GM19438 (cell line): ENCODE results near the gene IRS1.
"Not testable (repeated sequence)": the region's sequence is repeated elsewhere in the genome, so short reads cannot be mapped to it uniquely, and the experiment has no call there.

Experiments used
- ATAC-seq: cut with Tn5 transposase; IDR thresholded peaks from one replicate; pipeline ENCODE4 v1.9.1; 2021; ENCODE audit warnings: low read depth; ENCODE audit not compliant: unreplicated experiment

IRS1 gene, protein sequence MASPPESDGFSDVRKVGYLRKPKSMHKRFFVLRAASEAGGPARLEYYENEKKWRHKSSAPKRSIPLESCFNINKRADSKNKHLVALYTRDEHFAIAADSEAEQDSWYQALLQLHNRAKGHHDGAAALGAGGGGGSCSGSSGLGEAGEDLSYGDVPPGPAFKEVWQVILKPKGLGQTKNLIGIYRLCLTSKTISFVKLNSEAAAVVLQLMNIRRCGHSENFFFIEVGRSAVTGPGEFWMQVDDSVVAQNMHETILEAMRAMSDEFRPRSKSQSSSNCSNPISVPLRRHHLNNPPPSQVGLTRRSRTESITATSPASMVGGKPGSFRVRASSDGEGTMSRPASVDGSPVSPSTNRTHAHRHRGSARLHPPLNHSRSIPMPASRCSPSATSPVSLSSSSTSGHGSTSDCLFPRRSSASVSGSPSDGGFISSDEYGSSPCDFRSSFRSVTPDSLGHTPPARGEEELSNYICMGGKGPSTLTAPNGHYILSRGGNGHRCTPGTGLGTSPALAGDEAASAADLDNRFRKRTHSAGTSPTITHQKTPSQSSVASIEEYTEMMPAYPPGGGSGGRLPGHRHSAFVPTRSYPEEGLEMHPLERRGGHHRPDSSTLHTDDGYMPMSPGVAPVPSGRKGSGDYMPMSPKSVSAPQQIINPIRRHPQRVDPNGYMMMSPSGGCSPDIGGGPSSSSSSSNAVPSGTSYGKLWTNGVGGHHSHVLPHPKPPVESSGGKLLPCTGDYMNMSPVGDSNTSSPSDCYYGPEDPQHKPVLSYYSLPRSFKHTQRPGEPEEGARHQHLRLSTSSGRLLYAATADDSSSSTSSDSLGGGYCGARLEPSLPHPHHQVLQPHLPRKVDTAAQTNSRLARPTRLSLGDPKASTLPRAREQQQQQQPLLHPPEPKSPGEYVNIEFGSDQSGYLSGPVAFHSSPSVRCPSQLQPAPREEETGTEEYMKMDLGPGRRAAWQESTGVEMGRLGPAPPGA (N-terminal part only)

DNA sequence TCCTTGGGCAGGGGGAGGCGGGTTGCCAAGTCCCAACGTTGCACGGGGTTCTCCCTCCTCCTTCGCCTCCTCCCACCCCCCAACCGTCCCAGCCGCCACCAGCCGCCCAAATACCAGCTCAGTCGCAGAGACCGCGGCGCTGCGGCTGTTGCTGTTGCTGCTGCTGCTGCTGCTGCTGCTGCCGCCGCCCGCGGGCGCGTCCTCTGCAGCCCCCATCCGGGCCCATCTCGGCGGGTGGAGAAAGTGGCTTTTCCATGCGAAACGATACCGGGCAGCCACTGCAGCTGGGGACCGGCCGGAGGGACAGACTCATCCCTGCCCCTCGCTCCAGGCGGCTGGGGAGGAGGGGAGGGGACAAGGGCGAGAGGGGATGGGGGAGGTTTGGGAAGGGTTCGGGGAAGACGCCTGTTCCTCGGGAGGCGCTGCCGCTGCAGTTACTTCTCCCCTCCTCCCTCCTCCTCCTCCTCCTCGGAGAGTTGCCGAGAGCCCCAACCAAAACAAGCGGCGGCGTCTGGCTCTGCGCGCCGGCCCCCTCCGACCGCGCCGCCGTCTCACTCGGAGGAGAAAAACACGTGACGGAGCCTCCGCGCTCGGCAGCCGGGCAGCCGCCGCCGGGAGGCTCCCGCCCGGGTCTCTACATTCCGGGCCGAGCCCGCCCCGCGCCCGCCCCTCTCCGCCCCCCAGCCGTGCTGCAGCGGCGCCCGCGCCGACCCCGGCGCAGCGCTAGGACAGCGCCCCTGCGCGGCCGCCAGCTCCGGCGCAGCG, at the start of gene IRS1:
TSS of gene IRS1 (minus strand) at position 610 of the 765 bp plus-strand sequence. CDS start 1,082 bp downstream, outside the sequence.
- peak; percentile 32 for ATAC-seq

DNA sequence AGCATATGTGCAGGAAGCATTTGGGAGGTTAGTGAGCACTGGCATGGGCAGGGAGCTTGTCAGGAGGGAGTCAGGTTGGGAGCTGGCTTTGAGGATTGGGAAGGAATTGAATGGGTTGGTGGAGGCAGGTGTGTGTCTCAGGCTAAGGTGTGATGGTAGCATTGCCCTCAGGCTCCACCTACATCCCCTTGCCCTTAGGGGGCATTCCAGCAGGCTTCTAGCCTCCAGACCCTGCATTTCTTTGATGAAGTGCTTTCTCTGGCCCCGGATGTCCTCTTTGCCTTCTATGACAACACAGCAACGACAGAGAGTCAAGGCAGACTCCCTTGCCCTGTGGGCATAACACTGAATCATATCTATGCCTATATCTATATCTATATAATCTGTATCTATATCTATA, 49.7 kb upstream of the IRS1 start:
- no peak for ATAC-seq

DNA sequence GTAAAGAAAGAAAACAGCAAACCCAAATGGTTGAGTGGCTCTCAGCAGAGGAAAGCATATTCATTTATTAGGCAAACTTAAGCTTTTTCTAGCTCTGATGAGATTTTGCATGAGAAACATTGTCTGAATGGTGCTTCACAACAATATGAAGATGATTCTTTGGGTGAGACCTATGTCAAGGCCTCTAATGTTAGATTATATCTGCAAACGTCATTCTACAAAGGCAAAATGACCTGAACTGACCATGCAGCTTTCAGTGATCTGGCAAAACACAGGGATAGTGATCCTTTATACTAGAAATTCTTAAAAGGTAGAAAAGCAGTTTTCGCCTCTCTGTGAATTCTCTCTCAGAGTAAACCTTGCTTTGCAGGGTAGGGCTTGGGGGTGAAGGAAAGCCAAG, 47.9 kb upstream of the IRS1 start:
- ATAC-seq = no peak

DNA sequence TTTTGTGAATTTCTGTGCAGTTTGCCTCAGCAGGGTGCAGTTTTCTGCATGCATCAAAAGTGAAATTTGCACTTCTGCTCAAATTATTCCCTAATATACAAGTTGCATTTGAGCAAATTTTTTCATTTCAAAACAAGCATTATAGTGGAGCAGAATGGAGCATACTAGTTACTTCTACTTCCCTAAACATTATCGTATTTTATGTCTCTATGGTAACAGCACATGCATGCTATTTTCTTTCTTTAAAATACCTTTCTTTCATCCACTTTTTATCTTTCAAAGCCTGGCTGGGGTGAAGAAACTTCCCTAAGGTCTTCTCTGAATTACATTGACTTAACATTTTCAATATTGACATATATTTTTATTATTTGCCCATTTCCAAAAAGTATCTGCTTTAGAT, 47.5 kb upstream of the IRS1 start:
- no peak for ATAC-seq

DNA sequence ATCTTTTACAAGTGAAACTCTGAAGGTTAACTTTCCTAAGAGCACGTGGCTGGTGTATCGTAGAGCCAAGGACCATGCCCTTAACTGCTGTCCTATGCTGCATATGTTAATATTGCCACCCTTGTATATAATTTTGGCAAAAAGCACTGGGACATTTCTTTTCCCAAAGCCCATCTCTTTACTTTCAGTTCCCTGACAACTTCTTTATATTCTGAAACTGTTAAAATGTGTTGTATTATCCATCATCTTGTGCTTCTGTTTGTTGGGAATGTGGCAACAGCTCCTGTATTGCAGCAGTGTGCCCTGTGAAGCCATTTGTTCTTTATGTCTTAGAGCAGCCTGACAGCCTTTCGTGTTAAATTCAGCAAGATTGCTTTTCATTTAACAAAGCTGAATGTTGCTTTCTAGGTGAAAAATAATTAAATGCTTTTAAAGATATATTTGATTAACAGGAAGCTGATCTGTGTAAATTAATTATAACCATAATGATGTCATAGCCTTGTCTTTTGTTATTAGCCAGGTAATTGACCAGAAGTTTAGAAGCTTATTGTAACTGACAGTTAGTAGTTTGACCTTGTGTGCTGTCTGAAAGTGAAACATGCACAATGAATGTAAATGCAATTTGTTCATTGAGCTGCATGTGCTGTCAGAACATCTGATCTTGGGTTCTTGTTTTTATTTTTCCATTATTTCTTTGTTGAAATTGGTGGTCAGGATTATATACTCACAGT, 45.9 kb upstream of the IRS1 start:
- no peak for ATAC-seq

DNA sequence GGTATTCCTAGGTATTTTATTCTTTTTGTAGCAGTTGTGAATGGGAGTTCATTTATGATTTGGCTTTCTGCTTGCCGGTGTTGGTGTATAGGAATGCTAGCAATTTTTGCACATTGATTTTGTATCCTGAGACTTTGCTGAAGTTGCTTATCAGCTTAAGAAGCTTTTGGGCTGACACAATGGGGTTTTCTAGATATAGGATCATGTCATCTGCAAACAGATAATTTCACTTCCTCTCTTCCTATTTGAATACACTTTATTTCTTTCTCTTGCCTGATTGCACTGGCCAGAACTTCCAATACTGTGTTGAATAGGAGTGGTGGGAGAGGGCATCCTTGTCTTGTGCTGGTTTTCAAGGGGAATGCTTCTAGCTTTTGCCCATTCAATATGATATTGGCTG, 43.4 kb upstream of the IRS1 start:
- ATAC-seq = not testable (repeated sequence)

DNA sequence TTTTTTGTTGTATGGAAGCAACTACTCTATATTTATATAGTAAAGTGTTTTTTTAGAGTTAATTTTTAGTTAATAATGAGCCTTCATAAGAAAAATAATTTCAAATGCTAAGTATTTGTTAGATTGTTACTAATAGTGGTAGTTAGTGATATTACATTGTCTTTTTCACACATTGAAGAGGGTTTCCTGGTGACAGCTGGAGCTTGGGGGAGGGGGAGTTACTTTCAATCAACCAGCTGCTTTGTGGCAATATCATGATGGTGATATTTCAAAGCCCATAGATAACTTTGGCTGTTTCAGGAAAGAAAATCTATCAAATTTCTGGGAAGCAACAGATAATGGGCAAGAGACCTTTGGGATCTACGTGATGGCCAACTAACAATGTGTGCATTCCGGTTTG, 40.3 kb upstream of the IRS1 start:
- ATAC-seq = no peak

DNA sequence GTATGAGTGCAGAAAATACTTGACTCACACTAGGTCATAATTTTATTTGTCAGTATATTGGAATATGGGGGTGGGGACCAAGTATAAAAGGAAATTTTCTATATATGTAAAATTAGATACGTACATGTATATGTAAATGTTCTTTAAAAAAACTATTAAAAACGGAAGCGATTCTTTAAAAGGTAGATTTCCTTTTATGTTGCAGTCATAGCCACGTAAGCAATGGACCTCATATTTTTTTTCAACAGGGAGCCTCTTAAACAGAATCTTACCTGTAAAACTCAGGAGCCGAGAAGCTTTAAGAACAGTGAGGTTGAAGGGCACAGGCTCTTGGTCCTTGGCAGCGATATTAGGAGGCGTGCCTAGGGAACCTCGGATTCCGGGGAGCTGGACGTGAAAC, 39.5 kb upstream of the IRS1 start:
- no peak for ATAC-seq

DNA sequence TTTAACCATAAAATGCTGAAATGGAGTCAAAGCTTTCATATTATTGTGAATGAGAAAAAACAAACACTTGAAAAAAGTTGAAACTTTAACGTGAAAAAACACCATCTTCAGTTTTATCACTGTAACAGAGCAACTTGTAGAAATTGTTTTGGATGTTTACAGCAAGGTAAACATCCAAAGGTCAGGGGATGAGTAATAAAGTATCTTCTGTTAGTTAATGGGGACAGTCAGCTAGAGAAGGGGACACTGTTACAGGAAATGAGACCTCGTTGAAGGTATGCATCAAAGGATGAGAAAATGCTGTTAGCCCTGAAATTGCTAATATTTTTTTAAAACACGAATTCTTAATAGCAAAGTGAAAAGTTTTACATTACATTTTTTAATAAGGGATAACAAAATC, 39.1 kb upstream of the IRS1 start:
- ATAC-seq = no peak

DNA sequence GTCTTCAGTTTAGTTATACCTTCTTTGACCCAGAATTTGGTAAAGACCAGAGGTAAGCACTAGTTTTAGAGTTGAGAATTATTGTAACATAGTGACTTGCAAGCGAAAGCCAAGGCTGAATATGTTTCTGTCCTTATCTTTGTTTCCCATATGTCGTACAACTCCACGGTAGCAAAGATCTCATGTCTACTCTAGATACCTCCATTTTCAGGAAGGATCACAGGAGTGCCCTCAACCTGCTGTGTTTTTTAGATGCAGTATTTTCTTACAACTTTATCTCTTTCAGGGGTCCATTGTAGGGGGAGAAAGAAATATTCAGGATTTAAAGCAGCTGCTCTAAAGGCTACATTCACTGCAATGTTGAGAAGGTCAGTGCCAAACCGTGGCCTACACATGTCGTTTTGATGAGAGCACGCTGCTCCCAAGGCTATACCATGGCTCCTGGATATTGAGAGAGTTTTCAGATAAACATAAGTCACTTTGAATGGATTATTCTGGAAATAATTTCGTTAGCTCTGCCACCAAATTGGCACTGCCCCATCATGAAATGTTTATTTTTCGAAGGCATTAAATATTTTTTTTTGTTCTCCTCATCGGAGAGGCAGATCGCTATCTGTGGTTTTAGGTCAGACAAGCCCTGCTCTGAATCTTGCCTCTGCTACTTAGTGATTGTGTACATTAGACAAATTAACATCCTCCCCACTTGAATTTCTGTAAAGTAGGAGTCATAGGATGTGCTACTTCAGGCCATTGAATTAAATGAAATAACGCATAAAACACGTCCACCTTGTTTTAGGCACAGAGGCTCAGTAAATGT, 38.4 kb upstream of the IRS1 start:
- ATAC-seq = no peak

DNA sequence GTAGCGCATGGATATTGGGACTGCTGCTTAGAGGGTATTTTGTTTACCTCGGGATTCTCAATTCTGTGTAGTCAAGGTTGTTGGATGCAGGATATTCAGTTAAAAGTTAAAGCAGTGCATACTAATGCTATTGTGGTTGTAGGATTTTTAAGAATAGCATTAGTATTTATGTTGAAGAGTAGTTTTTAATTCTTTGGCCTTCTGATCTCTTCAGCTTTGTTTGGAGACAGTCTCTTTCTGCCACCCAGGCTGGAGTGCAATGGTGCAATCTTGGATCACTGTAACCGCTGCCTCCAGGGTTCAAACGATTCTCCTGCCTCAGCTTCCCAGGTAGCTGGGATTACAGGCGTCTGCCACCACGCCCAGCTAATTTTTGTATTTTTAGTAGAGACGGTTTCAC, 37.7 kb upstream of the IRS1 start:
- no peak for ATAC-seq

DNA sequence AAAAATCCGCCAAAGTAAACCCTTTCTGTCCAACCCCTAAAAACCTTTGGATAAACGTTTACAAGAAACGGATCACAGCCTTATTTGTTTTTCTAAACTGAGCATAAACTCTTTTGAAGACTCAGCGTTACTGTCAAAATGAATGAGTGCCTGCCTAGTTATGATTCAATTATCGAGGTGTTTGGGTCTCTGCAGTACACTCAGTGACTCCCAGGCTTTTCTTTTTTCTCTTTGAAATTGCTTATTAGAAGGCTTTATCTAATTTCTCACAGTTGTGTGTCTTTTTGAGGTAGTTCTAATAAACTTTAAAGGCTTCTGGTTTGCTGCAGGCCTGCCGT, 36.9 kb upstream of the IRS1 start:
- no peak for ATAC-seq

DNA sequence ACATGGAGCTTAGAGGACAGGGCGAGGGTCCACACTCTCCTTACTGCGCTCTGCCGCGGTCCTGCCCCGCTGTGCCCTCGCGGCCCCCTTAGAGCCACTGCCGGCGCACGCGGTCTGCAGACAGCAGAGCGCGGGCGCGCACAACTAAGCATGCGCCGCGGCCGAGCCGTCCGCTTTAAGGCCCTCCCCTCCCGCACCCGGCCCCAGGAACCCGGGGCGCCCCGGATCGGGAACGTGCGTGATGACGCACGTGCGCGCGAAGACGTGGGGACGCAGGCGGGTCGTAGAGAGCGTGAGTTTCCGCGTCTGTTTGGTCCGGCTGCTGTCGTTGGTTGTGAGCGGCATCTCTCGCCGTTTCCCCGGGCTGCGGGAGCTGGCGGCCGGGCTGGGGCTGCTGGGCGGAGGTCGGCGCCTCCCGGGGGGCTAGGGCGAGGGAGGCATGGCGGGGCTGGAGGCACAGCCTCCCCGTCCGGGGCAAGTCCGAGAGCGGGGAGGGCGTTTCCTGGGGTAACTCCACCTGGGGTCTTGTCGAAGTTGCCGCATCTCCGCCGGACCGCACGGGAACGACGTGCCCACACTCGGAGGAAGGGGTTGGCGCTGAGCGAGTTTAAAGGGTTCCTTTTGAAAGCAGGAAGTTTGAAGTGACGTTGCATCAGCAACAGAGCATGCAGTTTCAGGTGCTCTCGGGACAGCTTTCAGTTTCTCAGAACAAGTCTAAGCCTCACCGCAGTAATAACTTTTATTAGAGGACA, 36.4 kb upstream of the IRS1 start, which contains the start of gene RHBDD1:
TSS of gene RHBDD1 (plus strand) at position 259 of the 752 bp plus-strand sequence. CDS start 28,640 bp downstream, outside the sequence.
- peak; percentile 79 for ATAC-seq

DNA sequence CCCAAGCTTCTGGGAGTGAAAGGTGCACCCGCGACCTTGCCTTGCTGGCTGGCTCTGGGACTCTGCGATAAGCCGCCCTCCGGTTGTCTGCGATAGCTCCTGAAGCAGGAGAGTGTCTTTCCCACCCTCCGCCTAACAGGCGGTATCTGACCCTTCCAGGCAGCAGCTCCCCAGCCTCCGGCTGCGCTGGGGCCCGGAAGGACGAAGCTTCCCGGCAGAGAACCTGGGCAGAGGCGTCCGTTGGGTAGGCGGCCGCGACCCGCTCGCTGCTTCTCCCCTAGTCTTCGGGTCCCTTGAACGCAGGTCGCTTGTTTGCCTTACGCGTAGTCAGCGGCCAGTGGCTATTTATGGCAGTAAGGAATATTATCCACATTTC, 35.8 kb upstream of the IRS1 start:
- ATAC-seq = peak; percentile 28

DNA sequence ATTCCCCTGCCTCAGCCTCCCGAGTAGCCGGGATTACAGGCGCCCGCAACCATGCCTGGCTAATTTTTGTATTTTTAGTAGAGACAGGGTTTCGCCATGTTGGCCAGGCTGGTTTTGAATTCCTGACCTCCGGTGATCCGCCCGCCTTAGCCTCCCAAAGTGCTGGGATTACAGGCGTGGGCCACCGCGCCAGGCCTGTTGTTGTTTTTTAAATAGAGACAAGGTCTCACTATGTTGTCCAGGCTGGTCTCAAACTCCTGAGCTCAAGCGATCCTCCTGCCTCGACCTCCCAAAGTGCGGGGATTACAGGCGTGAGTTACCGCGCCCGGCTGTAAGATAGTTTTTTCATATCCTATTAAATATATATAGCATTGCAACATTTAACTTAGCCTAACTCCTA, 35.3 kb upstream of the IRS1 start:
- not testable (repeated sequence) for ATAC-seq

DNA sequence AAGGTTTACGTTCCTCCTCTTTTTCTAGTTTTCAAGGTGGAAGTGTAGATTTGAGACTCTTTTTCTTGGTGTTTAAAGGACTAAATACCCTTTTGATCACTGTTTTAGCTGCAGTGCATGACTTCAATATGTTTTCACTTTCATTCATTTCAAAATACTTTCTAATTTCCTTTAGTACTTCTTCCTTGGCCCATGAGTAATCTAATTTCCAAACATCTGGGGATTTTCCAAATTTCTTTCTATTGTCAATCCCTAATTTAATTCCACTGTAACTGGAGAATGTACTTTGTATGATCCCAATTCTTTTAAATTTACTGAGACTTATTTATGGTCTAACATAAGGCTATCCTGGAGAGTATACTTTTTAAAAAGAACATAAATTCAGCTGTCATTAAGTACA, 32.4 kb upstream of the IRS1 start:
- ATAC-seq = no peak

DNA sequence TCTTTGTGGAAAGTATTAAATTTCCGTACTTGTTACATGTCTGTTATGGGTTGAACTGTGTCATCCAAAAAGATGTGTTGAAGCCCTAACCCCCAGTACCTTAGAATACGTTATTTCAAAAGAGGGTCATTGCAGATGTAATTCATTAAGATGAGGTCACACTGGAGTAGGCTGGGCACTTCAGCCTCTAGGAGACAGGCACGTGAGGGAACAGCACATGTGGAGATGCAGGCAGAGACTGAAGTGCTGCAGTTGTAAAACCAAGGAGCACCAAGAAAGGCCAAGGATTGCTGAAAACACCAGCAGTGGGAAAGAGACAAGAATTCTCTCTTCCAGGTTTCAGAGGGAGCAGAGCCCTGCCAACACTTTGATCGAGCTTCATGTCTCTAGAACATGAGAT, 31.6 kb upstream of the IRS1 start:
- ATAC-seq = no peak

DNA sequence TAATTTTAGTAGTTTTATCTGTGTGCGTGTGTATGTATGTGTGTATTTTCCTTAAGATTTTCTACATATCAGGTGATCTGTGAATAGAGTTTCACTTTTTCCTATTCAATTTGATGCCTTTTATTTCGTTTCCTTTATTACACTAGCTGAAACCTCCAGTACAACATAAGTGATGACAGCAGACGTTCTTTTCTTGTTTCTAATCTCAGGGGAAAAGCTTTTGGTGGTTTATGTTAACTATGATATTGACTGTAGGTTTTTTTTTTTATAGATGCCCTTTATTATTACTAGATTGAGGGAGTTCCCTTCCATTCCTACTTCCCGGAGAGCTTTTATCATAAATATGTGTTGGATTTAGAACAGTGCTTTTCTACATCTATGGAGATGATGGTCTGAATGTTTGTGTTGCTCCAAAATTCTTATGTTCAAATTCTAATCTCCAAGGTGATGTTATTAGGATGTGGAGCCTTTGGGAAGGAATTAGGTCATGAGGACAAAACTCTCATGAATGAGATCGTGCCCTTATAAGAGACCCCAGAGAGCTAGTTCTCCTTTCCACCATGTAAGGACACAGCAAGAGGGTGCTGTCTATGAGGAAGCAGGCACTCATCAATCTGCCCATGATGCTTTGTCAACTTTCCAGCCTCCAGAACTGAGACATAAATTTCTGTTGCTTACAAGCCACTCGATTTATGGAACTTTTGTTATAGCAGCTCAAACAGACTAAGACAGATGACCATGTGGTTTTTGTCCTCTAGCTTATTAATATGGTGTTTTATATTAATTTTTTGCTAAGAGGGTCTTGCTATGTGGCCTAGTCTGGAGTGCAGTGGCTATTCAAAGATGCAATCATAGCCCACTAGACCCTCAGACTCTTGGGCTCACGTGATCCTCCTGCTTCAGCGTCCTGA, 30.4 kb upstream of the IRS1 start:
- ATAC-seq = no peak
